Measurements from ENCODE around the gene SPNS3.

DNA sequence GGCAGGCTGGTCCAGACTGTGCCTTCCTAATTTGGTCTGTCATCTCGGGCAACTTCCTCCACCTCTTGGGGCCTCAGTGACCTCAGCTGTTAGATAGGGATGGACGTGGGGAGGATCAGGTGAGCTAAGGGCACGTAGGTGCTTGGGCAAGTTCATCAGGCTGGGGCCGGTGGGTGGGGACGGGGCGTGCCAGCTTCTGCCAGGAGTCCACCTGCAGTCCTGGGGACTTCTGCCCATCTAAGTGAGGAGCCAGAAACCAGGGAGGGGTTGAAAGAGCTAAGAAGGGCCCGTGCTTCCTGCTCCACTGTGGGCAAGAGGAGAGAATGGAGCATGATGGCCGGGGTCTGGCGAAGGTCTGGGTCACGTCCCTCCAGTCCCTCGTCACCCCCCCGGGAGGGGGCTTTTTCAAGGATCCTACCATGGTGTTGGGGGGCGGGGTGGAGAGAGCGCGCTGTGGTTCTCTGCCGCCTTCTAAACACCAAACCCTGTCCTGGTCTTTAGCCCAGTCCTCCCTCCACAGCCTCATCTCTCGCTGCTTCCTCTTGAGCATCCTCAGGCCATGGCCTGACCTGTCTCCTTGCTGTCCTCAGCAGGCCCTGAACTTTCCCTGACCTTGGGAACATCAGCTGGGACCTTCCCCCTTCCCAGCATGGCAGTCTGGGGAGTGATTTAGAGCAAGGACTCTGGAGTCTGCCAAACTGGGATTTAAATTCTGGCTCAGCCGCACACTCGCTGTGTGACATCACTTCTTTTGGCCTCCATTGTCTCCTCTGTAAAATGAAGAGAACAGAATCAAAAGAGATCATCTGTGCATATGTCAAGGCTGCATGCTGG lies 86.5 kb downstream of the SPNS3 start:
- TF ChIP-seq, protein P1, sequence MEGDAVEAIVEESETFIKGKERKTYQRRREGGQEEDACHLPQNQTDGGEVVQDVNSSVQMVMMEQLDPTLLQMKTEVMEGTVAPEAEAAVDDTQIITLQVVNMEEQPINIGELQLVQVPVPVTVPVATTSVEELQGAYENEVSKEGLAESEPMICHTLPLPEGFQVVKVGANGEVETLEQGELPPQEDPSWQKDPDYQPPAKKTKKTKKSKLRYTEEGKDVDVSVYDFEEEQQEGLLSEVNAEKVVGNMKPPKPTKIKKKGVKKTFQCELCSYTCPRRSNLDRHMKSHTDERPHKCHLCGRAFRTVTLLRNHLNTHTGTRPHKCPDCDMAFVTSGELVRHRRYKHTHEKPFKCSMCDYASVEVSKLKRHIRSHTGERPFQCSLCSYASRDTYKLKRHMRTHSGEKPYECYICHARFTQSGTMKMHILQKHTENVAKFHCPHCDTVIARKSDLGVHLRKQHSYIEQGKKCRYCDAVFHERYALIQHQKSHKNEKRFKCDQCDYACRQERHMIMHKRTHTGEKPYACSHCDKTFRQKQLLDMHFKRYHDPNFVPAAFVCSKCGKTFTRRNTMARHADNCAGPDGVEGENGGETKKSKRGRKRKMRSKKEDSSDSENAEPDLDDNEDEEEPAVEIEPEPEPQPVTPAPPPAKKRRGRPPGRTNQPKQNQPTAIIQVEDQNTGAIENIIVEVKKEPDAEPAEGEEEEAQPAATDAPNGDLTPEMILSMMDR (conservative IDR thresholded peaks at IDR 0.05; ENCODE audit: low read depth, low read length) = no peak
- no peak for TF ChIP-seq POLR2A (IDR thresholded peaks at IDR 0.05; ENCODE audit: low read depth, low read length)
- TF ChIP-seq, protein P2, sequence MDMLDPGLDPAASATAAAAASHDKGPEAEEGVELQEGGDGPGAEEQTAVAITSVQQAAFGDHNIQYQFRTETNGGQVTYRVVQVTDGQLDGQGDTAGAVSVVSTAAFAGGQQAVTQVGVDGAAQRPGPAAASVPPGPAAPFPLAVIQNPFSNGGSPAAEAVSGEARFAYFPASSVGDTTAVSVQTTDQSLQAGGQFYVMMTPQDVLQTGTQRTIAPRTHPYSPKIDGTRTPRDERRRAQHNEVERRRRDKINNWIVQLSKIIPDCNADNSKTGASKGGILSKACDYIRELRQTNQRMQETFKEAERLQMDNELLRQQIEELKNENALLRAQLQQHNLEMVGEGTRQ (IDR thresholded peaks at IDR 0.05; ENCODE audit: low read depth, low read length) = no peak
- TF ChIP-seq SMC3 (IDR thresholded peaks at IDR 0.05; ENCODE audit: low read depth, low read length) = no peak
- no peak for TF ChIP-seq MAFK (IDR thresholded peaks at IDR 0.05; ENCODE audit: low read depth, low read length)
- no peak for TF ChIP-seq RAD21 (IDR thresholded peaks at IDR 0.05; ENCODE audit: low read length)
- TF ChIP-seq MAZ (IDR thresholded peaks at IDR 0.05; ENCODE audit: borderline replicate concordance, low read depth, low read length) = no peak
- no peak for TF ChIP-seq BHLHE40 (IDR thresholded peaks at IDR 0.05; ENCODE audit: low read depth, low read length)
- TF ChIP-seq FOS (IDR thresholded peaks at IDR 0.05; ENCODE audit: low read depth, low read length) = no peak
- TF ChIP-seq MXI1 (IDR thresholded peaks at IDR 0.05; ENCODE audit: borderline replicate concordance, low read depth, low read length) = no peak

Data from IMR-90 (cell line).